ENCODE results near the gene PRDX3.
"Not testable (repeated sequence)": the region's sequence is repeated elsewhere in the genome, so short reads cannot be mapped to it uniquely, and the experiment has no call there.

The PRDX3 gene

DNA sequence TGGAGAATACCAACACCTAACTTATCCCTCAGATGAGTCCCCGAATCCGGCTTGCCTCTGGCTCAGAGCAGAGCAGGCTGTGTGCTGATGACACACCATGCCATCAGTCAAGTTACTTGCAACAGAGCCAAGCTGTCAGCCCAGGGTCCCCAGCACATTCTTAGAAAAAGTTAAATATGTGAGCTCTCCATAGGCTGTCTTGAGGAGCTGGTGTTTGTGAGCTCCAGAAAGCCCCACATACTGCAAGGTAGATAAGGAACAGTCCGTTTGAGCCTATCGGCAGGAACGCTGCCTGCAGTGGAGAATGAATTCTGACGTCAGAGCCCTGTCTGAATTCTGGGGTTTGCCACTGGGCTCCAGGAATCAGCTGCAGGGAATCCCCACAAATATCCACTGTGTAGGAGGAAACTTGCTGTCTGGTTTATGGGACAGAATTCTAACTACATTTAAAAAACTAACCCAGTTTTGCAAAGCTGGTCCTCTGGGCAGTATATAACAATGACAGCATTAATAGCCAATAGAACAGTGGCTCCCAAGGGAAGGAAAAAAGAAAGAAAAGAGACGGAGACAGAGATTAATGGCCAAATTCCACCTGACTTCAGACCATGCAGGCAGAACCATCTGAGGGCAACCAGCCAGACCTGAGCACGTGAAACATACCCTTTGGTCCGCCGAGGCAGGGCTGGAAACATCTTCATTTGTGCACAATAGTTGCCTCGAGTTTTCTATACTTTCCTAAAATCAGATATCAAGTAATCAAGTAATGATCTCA lies 16.7 kb downstream of the PRDX3 start:
- FAIRE-seq = no peak

DNA sequence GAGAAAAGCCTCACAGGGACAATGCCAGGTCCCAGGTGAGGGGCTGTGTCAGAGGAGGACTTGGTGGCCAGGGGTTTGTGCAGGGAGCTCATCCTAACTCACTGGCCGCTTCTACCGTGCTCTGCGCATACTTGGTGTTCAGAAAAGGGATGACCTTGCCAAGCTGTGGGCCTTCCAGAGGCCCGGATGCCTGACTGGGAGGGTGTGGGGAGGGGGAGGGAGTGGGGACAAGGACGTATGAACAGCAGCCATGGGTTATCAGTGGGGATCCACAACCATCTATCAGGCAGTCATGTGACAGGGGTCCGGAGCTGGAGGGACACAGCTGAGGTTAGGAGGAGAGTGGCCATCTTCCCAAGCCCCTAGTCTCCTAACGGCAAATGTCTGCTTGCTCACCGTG lies 19.3 kb downstream of the PRDX3 start:
- FAIRE-seq = no peak

DNA sequence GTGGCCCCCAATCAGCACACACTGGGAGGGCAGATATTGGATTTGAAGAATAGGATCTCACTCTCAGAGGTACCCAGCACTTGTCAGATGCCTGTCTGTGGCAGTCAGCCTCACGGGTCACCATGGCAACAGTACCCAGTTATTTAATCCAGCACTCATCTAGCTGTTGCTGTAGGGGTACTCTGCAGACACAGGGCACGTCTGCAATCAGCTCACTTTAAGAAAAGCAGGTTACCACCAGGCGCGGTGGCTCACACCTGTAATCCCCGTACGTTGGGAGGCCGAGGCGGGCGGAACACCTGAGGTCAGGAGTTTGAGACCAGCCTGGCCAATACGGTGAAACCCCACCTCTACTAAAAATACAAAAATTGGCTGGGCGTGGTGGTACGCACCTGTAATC lies 25.0 kb downstream of the PRDX3 start:
- no peak for FAIRE-seq

DNA sequence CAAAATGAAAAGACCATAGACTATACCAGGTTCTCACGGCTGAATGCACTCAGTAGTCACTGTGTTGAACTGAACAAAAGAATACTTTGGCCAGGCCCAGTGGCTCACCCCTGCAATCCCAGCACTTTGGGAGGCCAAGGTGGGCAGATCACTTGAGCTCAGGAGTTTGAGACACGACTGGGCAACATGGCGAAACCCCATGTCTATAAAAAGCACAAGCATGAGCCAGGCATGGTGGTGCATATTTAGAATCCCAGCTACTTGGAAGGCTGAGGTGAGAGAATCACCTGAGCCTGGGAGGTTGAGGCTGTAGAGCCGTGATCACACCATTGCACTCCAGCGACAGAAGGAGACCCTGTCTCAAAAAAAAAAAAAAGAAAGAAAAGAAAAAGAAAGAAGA lies 25.6 kb downstream of the PRDX3 start:
- no peak for FAIRE-seq

DNA sequence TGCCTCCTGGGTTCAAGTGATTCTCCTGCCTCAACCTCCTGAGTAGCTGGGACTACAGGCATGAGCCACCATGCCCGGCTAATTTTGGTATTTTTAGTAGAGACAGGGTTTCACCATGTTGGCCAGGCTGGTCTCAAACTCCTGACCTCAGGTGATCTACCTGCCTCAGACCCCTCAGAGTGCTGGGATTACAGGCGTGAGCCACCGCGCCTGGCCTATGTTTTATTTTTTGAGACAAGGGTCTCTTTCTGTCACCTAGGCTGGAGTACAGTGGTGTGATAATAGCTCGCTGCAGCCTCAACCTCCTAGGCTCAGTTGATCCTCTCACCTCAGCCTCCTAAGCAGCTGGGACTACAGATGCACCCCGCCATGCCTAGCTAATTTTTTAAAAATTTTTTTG lies 27.0 kb downstream of the PRDX3 start:
- not testable (repeated sequence) for FAIRE-seq

DNA sequence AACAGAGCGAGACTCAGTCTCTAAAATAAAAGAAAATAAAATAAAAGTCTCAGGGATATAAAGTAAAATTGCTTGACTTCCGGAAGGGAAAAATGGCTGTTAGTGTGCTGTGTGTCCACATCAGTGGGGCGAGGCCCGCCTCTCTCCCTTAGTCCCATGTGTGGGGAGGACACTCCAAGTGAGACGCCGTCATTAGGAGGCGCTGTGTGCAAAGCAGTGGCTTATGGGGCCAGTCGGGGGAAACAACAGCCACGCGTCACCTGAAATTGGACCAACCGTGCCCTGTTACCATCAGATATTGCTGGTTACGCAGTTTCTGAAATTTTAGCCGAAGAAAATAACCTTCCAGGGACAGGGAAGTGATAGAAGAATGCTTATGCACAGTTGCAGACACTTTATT lies 28.9 kb downstream of the PRDX3 start:
- FAIRE-seq = no peak

DNA sequence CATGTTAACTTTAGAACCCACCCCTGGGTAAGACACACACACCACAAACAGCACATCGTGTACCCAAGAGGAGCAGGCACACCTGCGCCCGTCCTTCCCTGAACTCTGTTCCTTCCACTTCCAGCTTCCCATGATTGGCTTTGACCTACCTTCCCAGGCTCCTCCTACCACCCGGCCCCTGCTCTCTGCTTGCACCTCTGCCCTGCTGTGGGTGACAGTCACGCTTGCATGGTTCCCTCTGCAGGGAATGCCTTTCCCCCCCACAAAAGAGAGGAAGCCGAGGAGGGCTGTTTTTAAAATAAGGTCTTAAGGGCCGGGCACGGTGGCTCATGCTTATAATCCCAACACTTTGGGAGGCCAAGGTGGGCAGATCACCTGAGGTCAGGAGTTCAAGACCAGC lies 29.5 kb downstream of the PRDX3 start:
- no peak for FAIRE-seq

DNA sequence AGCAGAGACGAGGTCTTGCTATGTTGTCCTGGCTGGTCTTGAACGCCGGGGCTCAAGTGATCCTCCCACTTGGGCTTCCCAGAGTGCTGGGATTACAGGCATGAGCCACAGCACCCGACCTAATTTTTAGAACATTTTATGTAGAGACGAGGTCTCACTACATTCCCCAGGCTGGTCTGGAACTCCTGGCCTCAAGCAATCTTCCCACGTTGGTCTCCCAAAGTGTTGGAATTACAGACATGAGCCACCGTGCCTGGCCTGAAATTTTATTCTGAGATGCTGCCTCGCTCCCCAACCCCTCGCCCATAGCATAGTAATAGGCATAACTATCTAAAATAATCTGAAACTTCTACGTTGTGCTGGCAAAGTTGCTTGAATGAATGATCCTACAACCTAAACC lies 35.0 kb downstream of the PRDX3 start:
- no peak for FAIRE-seq

DNA sequence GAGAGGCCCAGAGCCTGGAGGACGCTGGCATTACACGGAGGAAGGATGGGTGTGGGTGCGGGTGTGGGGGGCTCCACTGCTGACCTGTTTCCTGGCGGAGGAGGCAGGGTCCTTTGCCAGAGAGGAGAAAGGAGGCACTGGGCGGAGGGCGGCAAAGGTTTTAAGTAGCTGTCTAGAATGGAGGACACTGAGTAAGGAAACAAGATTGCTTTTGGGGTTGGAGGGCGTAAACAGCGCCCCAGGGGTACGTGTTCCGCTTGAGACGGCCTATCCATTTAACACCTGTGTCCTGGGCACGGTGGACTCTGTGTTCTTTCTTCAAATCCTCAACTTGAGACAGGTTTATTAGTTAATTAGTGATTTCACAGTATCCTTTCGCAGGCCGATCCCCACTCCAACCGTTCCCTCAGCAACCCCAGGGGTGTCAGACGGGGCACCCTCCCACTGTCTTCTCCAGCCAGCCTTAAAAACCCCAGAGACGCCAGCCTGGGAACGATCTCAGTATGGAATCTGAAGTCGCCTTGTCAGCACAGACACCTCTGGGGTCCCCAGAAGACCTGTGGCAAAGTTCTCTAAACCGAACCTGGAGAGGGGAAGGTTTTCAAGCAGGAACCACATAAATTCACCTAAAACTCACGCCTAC lies 37.9 kb downstream of the PRDX3 start:
- no peak for FAIRE-seq

DNA sequence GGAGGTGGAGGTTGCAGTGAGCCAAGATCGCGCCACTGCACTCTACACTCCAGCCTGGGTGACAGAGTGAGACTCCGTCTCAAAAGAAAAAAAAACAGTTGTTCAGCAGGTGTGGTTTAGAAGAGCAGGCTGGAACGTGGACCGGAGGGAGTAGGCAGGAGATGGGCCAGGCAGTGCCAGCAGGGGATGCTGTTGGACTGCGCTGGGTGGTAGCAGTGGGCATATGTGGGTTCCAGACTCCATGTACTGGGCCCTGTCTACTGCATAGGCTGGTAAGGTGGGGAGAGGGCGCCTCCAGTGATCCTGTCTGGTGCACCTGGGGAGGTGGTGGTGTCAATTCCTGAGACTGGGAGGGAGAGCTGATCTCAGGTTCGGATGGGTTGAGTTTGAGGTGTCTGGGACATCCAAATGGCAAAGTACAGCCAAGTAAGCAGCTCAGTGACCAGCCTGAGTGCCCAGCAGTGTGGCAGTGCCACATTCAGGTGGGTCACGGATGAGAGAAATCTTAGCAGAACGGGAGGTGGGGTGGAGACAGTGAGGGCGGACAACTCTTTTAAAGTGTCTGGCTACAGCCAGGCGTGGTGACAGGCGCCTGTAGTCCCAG lies 39.0 kb downstream of the PRDX3 start:
- FAIRE-seq = no peak

DNA sequence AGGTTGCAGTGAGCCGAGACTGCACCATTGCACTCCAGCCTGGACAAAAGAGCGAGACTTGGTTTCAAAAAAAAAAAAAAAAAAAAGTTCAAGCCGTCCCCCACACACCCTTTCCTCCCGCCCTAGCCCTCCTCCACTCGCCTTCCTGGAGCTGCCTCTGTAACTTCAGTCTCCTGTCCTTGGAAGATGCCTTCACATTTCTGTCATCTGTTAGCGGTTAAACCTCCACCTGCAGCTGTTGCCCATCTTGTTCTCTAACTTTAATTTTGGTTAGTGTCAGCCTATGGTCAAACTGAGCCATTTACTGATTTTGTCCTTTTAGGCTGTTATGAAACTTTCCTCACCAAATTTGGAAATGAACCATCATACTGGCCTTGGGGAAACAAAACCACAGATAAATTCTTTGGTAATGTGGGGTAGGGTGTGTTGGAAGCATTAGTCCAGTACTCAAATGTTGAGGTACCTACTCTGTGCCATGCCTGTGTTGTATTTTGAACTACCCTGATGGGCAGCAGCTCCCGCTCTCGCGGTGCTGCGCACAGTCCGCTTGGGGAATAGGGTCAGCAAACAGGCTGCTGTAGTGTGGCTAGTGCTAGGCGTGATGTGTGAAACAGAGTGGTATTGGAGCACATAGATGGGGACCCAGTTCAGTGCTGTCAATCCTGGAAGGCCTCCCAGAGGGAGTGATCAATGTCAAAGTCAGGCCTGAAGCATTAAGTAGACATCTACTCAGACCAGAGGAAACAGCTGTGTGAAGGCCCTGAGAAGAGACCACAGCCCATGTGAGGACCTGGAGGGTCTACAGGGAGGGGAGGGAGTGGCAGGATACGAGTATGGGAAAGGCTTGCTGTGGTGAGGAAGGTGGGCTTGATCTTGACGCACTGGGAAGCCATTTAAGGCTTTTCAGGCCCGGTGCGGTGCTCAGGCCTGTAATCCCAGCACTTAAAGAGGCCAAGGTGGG lies 40.0 kb downstream of the PRDX3 start:
- FAIRE-seq = no peak

DNA sequence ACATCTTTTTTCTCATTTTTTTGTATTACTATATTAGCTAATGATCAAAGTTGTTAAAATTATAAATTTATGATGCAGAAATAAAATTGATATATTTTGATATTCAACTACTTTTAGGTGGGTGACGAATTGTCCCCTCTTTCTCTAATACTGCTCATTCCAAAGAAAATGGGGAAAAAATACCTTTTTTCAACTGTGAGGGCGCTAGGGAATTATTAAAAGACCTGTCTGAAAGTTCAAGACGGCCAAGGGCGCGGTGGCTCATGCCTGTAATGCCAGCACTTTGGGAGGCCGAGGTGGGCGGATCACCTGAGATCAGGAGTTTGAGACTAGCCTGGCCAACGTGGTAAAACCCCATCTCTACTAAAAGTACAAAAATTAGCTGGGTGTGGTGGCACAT lies 40.7 kb downstream of the PRDX3 start:
- FAIRE-seq = peak; percentile 31

DNA sequence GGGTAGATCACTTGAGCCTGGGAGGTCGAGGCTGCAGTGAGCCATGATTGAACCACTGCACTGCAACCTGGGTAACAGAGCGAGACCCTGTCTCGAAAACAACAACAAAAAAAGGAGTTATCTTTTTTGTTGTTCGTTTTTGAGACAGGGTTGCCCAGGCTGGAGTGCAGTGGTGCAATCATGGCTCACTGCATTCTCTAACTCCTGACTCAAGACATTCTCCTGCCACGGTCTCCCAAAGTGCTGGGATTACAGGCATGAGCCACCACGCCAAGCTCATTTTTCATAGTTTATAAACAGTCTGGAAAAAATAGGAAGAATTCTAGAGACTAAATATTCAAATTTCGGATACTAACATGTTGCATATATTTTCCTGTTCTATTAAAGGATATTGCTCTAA lies 42.5 kb downstream of the PRDX3 start:
- no peak for FAIRE-seq

DNA sequence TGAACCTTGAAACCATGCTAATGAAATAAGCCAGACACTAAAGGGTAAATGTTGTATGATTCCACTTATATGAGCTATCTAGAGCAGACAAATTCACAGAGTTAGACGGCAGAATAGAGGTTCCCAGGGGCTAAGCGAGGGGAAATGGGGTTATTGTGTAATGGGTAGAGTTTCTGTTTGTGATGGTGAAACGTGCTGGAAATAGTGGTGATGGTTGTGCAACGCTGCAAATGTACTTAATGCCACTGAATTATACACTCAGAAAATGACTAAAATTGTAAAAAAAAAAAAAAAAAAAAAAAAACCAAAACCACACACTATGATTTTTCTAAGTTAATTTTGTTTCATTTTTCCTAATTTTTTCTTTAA lies 43.1 kb downstream of the PRDX3 start:
- FAIRE-seq = no peak

DNA sequence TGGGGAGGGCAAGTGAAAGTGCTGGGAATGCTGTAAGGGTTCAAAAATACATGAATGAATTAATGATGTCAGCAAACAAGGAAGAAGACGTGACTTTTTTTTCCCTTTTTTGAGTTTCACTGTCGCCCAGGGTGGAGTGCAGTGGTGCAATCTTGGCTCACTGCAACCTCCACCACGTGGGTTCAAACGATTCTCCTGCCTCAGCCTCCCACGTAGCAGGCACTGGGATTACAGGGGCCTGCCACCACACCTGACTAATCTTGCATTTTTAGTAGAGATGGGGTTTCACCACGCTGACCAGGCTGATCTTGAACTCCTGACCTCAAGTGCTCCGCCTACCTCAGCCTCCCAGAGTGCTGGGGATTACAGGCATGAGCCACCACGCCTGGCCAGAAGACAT lies 44.7 kb downstream of the PRDX3 start:
- no peak for FAIRE-seq

DNA sequence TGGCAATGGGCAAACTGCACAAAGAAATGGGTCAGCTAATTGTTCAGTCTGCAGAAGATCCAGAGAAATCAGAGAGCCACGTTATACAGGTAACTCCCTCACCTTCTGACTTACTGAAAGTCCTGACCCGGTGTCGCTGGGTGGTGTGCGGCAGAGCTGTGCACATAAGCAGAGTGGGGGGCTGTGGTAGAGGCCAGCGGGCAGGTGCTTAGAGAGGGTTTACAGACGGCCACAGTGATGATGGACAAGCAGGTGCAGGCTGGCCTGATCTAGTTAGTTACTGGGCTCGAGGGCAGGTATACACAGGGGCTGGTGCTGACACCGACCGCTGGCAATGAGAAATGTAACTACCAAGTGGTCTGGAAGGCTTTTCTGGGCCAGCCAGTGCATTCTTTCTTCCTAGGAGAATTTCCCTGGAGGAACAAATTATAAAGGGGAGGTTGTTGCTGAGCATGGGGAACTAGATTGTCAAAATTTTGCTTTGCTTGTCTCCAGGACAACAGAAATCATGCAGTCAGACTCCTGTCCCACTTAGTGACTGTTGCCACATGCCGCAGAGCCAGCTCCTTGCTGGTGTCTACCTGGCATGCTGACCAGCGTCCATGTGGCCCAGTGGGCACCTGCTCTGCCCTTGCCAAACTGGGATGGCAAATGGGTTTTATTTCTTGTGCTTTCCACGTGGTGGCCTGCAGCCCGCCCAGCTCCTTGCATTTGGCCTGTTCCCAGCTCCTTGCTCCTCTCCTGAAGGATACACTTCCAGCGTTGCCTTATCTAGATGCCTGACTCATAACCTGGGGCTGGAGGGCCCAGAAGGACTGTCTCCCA lies 45.9 kb downstream of the PRDX3 start:
- no peak for FAIRE-seq

DNA sequence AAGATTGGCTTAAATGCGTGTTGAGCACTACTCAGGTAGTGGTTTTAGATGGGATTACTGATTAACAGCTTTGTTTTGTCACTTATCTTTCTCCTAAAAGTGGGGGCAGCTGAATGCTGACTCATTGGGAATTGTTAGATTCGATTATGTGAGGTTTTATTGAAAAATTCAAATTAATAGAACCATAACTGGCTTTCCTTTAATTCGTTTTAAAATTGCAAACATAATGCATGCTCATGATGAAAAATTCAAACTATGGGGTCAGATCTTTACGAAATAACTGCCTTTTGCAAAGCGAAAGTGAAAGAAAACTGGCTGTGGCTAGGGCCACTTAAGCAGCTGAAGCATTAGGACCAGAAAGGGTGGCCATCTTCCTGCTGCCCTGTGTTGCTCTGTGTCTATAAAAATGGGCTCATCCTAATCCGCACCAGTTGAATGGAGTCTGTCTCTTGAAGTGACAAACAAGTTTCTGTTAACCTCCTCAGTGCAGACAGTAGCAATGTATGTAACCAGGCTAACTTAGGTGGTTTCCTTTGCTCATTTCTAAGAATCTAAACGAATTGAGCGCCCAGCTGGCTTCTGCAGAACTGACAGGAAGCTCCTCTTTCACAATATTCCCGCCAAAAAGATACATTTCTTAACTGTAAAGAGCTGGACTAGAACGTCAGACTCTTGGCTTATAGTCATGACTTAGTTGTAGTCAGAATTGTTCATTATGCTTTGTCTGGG lies 46.9 kb downstream of the PRDX3 start:
- FAIRE-seq = no peak

DNA sequence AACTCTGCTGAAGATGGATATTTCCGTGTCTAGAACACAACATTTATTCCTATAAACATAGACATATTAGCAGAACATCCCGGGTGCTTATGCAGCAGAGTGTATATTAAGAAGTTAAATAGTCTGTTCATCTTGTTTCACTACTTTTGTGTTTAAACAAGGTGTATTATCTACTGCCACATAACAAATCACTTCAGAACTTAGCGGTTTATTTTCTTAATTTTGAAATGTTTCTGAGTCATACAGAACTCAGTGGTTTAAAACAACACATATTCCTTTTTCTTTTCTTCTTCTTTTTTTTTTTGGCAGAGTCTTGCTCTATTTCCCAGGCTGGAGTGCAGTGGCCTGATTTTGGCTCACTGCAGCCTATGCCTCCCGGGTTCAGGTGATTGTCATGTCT lies 48.9 kb downstream of the PRDX3 start:
- FAIRE-seq = no peak

DNA sequence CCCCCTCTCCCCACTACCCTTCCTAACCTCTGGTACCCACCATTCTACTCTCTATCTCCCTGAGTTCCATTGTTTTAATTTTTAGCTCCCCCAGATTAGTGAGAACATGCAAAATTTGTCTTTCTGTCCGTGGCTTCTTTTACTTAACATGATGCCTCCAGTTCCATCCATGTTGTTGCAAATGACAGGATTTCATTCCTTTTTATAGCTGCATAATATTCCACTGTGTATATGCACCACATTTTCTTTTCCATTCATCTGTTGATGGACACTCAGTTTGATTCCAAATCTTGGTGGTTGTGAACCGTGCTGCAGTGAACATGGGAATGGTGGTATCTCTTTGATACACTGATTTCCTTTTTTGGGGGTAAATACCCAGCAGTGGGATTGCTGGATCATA lies 52.7 kb downstream of the PRDX3 start:
- no peak for FAIRE-seq

DNA sequence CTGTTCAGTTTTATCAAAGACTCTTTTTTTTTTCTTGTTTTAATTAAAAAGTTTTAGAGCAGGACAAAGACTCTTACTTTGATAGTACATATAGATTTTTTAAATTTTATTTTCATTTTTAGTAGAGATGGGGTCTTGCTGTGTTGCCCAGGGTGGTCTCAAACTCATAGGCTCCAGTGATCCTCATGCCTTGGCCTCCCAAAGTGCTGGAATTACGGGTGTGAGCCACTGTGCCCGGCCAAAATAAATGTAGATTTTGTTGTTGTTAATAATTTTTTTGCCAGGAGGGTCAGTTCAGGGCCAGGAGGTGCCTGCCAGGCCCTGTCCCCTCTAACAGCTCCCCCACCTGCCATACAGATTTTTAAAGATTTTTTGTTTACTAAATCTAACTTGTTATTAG lies 57.7 kb downstream of the PRDX3 start:
- FAIRE-seq = no peak

DNA sequence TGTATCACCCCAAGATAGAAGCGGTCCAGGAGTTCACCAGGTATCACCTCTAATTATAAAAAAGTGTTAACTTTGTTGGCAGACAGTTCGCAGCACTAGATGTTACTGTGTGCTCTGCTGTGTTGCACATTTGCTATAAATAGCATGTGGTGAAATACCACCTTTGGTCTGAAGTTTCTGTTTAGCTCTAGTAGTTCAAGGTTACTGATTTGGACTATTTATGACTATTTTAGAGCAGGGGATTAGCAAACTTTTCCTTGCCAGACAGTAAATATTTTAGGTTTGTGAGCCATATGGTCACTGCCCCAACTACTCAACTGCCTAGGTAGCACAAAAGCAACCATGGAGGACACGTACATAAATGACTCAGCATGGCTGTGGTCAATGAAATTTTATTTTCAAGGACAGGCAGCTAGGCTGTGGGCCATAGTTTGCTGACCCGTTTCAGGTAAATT lies 58.2 kb downstream of the PRDX3 start:
- no peak for FAIRE-seq

DNA sequence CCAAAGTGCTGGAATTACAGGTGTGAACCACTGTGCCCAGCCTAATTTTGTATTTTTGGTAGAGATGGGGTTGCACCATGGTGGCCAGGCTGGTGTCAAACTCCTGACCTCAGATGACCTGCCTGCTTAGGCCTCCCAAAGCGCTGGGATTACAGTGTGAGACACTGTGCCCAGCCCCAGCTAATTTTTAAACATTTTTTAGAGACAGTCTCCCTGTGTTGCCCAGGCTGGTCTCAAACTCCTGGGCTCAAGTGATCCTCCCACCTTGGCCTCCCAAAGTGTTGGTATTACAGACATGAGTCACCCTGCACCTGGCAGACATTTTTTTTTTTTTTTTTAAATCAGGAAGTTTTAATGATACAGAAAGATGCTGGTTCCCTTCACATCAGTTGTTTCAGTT lies 59.2 kb downstream of the PRDX3 start:
- FAIRE-seq = no peak

All from G401.6 (cell line).